Stomach (tissue), 4 donors: ENCODE measurements around the gene NSUN6.

Experiments used
- EP300 ChIP-seq: sonication (generic); formaldehyde crosslinking; IDR thresholded peaks from one replicate; pipeline ENCODE4 v1.6.1; 2017; ENCODE audit warnings: antibody characterized with exemption
- POLR2A ChIP-seq, 4 donors: fragments of 450-650 bp; IDR thresholded peaks; one replicate each; pipeline ENCODE4 v1.6.1; 2016; ENCODE audit warnings: antibody characterized with exemption in 4 of 4, control low read depth in 2 of 4, mild to moderate bottlenecking in 1 of 4, moderate library complexity in 1 of 4
- POLR2AphosphoS5 ChIP-seq, 3 donors: sonication (generic); formaldehyde crosslinking; IDR thresholded peaks; one replicate each; pipeline ENCODE4 v1.6.1; 2016; ENCODE audit warnings: antibody characterized with exemption in 3 of 3
- TF ChIP-seq, protein P1 (sequence below), 7 experiments: fragments of 450-650 bp in 4 of 7; fragments of 200-600 bp in 3 of 7; sonication (generic) in 3 of 7; IDR thresholded peaks; one replicate each; pipeline ENCODE4 v1.5.1; 2016 to 2019; ENCODE audit warnings: antibody characterized with exemption in 7 of 7, control low read depth in 2 of 7, mild to moderate bottlenecking in 1 of 7

- TF ChIP-seq POLR2A (IDR thresholded peaks at IDR 0.05) (no peak), POLR2AphosphoS5 (IDR thresholded peaks at IDR 0.05) (no peak), EP300 (no peak)
- TF ChIP-seq, protein P1, sequence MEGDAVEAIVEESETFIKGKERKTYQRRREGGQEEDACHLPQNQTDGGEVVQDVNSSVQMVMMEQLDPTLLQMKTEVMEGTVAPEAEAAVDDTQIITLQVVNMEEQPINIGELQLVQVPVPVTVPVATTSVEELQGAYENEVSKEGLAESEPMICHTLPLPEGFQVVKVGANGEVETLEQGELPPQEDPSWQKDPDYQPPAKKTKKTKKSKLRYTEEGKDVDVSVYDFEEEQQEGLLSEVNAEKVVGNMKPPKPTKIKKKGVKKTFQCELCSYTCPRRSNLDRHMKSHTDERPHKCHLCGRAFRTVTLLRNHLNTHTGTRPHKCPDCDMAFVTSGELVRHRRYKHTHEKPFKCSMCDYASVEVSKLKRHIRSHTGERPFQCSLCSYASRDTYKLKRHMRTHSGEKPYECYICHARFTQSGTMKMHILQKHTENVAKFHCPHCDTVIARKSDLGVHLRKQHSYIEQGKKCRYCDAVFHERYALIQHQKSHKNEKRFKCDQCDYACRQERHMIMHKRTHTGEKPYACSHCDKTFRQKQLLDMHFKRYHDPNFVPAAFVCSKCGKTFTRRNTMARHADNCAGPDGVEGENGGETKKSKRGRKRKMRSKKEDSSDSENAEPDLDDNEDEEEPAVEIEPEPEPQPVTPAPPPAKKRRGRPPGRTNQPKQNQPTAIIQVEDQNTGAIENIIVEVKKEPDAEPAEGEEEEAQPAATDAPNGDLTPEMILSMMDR (IDR thresholded peaks at IDR 0.05): no peak
Observed at GRCh38 chr10:18566177-18566576, 85.2 kb downstream of the NSUN6 start.
